Measurements from ENCODE around the gene PTF1A.

Gene PTF1A

DNA sequence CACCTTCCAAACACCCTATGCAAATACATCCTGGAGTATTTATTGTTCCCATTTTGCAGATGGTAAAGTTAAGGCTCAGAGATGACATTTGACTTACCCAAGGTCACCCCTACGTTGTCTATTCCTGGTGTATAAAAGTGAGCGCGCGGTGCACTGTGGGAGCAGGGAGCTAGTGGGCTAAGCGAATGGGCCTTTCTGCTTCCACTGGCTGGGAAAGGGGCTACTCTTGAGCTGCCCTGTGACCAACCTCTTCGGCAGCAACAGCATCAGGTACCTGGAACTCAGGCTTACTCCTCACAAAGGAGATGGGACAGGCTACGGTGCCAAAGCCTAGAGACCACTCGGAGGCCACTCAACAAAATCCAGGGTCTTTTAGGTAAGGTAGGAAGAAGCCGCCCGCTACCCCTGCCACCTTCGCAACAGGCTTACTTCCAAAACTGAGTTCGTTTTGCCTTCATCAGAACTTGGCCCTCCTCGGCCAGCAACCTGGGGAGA lies 2.4 kb downstream of the PTF1A start:
- H3K4me3 ChIP-seq (replicated peaks in 1 of 2; ENCODE audit: low read depth in 2 of 2, low read length in 2 of 2), result no peak overlapping the region
- TF ChIP-seq, protein P1, sequence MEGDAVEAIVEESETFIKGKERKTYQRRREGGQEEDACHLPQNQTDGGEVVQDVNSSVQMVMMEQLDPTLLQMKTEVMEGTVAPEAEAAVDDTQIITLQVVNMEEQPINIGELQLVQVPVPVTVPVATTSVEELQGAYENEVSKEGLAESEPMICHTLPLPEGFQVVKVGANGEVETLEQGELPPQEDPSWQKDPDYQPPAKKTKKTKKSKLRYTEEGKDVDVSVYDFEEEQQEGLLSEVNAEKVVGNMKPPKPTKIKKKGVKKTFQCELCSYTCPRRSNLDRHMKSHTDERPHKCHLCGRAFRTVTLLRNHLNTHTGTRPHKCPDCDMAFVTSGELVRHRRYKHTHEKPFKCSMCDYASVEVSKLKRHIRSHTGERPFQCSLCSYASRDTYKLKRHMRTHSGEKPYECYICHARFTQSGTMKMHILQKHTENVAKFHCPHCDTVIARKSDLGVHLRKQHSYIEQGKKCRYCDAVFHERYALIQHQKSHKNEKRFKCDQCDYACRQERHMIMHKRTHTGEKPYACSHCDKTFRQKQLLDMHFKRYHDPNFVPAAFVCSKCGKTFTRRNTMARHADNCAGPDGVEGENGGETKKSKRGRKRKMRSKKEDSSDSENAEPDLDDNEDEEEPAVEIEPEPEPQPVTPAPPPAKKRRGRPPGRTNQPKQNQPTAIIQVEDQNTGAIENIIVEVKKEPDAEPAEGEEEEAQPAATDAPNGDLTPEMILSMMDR (IDR thresholded peaks at IDR 0.05; ENCODE audit: low read depth, low read length), result no peak
- no peak for DNase-seq (ENCODE audit: low read depth in 2 of 2)

GRCh38 chr10:23194966-23195845 lies 3.1 kb downstream of the PTF1A start:
- TF ChIP-seq, protein P1 (IDR thresholded peaks at IDR 0.05; ENCODE audit: low read depth, low read length), result no peak

DNA sequence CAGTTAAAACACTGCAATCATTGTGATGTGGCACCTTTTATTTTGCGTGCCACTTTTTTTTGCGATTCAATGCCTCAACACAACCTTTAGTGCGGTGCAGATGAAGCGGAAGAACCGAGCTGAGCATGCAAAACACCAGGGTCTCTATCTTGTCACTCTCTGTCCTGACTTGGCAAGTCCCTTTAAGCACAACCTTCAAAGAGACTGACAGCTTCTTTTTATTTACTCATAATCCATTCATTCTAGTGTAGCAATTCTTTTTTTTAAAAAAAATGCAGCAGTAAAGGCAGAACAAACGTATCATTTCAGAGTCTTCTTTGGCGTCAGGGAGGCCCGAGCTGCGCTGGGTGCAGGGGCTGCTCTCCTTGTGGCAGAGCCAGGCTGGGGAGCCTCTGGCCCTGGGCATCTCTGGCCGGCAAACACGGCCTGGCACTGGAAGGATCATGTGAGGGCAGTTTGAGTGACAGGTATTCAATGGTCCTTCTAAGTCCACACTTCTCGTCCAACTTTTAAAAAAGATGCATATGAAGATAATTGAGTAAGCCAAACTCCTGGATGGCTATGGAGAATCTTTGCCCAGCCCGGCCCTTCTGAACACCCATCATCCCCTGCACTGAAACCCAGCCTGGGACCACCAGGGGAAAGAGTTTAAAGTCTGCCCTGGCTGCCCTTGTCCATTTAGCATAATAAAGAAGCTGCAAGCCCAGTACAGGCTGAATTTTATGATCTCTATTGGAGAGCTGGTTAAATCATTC lies 3.9 kb downstream of the PTF1A start:
- DNase-seq (ENCODE audit: low read depth in 2 of 2), result no peak
- TF ChIP-seq, protein P1 (IDR thresholded peaks at IDR 0.05; ENCODE audit: low read depth, low read length), result no peak

More at GRCh38 chr10:23194966-23195845, 3.1 kb downstream of the PTF1A start:
- H3K4me3 ChIP-seq (replicated peaks in 1 of 2; ENCODE audit: low read depth in 2 of 2, low read length in 2 of 2), result no peak overlapping the region
- DNase-seq (ENCODE audit: low read depth in 2 of 2), result no peak

GRCh38 chr10:23196915-23197314 lies 4.8 kb downstream of the PTF1A start:
- DNase-seq (ENCODE audit: low read depth in 2 of 2), result no peak
- TF ChIP-seq, protein P1 (IDR thresholded peaks at IDR 0.05; ENCODE audit: low read depth, low read length), result no peak
- H3K4me3 ChIP-seq (replicated peaks in 1 of 2; ENCODE audit: low read depth in 2 of 2, low read length in 2 of 2), result no peak overlapping the region

More for the DNA sequence above, 3.9 kb downstream of the PTF1A start:
- no peak overlapping the region for H3K4me3 ChIP-seq (replicated peaks in 1 of 2; ENCODE audit: low read depth in 2 of 2, low read length in 2 of 2)

DNA sequence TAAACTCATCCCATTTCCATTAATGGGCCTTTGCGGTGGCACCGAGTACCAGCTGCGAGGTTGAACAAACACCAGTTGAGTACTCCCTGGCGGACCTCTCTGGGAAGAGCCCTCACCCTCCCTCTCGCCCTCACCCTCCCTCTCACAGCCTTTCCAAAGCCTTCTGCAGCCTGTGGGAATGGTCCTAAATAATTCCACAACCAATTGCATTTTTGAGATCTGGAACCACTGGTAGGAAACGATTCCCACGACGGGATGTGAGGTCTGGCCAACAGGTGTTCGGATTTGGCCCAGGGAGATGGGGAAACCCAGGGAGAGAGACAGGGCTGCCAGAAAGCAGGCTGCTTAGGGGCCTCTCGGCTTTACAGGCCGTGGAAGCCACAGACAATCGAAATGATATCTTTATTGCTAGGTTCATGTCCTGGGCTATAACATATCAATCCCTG lies 5.3 kb downstream of the PTF1A start:
- H3K4me3 ChIP-seq (replicated peaks in 1 of 2; ENCODE audit: low read depth in 2 of 2, low read length in 2 of 2), result no peak overlapping the region
- TF ChIP-seq, protein P1 (IDR thresholded peaks at IDR 0.05; ENCODE audit: low read depth, low read length), result no peak
- no peak for DNase-seq (ENCODE audit: low read depth in 2 of 2)

DNA sequence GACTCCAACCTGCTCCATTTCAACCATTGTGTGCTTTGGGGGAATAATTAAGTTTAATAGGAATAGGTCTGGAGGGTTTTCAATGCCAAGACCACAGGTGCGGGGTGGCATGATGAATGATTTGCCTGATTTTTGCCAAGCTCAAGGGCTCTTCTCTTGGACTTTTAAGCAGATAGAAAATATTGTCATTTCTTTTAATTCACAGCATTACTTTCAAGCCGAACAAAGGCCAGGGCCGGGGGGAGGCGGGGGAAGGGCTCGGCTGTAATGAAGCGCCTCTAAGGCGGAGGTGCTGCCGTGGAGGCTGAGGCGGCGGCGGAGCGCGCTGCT lies 6.5 kb downstream of the PTF1A start:
- TF ChIP-seq, protein P1 (IDR thresholded peaks at IDR 0.05; ENCODE audit: low read depth, low read length), result no peak
- DNase-seq (ENCODE audit: low read depth in 2 of 2), result no peak
- H3K4me3 ChIP-seq (replicated peaks in 1 of 2; ENCODE audit: low read depth in 2 of 2, low read length in 2 of 2), result no peak overlapping the region
